GM12872 (cell line): ENCODE results near the gene LRMDA.

Source experiments
- CTCF ChIP-seq: IDR thresholded peaks from 3 replicates; pipeline ENCODE4 v1.5.1; 2011; ENCODE audit warnings: low read depth, mild to moderate bottlenecking, low read length, moderate library complexity; ENCODE audit not compliant: insufficient read depth

LRMDA gene

DNA sequence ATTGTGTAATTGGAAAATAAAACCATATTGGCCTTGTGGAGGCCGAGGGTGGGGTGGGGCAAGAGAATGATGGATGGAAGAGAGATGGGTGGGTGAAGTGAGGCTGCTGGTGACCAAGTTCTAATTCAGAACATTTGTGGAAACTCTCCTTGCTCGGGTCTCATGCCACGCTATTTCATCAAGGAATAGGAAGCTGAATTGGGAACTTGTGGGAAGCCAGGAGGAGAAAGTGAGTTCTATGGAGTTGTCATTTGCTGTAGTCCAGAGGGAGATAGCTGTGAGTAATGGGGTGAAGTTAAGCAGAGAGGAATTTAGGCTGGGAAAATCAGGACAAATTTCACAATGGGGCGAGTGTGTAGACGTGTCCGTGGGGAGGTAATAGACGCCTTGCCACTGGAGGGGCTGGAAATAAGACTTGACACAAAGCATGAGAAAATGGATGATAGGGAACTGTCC lies 339.2 kb downstream of the LRMDA start:
- no peak for TF ChIP-seq CTCF

- TF ChIP-seq CTCF = no peak
Observed at GRCh38 chr10:75771606-75772005, 340.2 kb downstream of the LRMDA start.

DNA sequence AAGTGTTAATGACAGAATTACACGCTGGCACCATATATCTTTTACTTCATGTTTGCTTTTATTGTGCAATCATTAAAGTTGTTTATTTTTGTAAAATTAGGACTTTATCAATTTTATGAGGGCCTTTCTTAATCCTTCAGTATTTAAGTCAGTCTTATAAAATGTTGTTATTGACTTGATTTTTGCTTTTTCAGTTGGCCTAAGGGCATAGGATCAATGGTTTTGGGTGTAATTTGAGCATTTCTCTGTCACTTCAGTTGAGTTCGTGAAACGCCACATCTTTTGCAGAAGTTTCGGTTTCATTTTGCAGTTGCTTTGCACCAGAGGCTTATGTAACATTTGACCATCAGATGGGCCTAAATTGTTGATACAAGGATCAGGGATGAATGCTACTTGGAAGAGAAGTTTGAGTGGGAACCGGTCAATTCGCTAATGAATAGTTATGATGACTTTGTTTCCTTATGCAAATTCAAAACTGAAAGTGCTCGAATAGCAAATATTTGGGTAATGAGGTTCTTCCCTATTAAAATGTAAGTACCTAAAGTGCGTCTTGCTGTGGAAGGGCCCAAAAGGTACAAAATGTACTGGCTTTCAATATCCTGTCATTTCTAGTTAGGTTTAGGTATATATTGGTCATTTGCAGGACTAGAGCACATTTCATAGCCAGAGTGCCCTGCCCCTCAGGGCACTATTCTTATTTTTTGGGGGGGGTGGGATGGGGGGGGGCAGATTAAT lies 340.9 kb downstream of the LRMDA start:
- no peak for TF ChIP-seq CTCF

GRCh38 chr10:75773231-75773780 lies 341.9 kb downstream of the LRMDA start:
- no peak for TF ChIP-seq CTCF

GRCh38 chr10:75773813-75774782 lies 342.7 kb downstream of the LRMDA start:
- TF ChIP-seq CTCF = no peak

DNA sequence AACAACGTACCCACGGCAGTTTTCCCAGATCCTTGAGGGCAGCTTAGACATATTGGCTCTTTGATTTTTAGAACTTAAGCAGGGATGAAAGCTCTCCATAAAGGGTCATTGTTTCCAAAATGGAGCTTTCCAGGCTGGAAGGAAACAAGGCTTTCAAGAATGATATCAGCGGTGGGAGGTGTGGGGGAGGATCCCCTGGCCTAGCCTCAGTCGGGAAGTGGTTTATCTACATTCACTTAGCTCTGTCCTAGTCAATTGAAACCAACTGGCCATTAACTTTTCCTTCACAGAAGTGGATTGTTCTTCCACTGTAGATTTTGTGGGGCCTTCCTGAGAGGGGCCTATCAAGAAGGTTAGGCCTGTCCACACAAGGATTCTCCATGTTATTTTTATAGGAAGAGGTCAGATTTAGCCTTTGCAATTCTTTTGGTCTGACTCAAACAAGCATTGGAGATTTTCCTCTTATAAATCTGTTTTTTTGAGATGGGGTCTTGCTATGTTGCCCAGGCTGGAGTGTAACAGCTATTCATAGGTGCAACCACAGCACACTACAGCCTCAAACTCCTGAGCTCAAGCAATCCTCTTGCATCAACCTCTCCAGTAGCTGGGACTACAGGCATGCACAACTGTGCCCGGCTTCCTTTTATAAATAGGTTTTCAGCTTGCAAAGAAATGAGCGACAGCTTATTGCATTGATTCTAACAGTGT lies 343.5 kb downstream of the LRMDA start:
- no peak for TF ChIP-seq CTCF
